HepG2 (cell line): ENCODE results near the gene KRT4. TPM values are rescaled to one million over a fixed set of nuclear protein-coding genes. Genes with fewer than 3 reads are reported as not detected.

Experiments
- ATAC-seq: fragments of 200-7000 bp; cut with Tn5 transposase; 3 replicates; pipeline ENCODE4 v1.9.1; 2020; ENCODE audit warnings: mild to moderate bottlenecking, moderate library complexity
- BruUV-seq: library from RNA; stranded (reverse); fragments of 400-500 nt; replicated peaks from 2 replicates; lab custom pipeline; 2021; lab: Mats Ljungman, UMichigan
- CTCF ChIA-PET: fragments of 300-600 bp; formaldehyde crosslinking; extraction: SDS; loops from one replicate; lab custom pipeline; 2021; ENCODE audit warnings: low total read pairs, inconsistent platforms, low intra/inter-chr PET ratio; lab: Yijun Ruan, JAX
- POLR2A ChIA-PET: fragments of 350-600 bp; sonication (Branson Sonifier 250); formaldehyde crosslinking; loops from one replicate; lab custom pipeline; 2020; ENCODE audit warnings: antibody characterized with exemption, inconsistent platforms; lab: Yijun Ruan, JAX
- DNase-seq: peaks from one replicate; pipeline ENCODE4 v3.0.0-alpha.2; 2015; ENCODE audit warnings: low spot score
- FAIRE-seq: peaks from 3 replicates; lab custom pipeline; 2011; peaks lifted over from hg19 to GRCh38; lab: Jason Lieb, UNC
- H2AFZ ChIP-seq: one replicate; pipeline ENCODE4 v1.6.1; 2011; ENCODE audit warnings: low read length, inconsistent platforms
- H3K27ac ChIP-seq: fragments of 300-600 bp; 3 replicates; pipeline ENCODE4 v1.8.0; 2011; ENCODE audit warnings: mixed run types, mild to moderate bottlenecking, mixed read lengths, low read length, inconsistent platforms; ENCODE audit not compliant: insufficient read depth; ENCODE audit errors: extremely low read length
- H3K27me3 ChIP-seq, 2 experiments: fragments of 200-600 bp in 1 of 2; 2 replicates in 1 of 2; 3 replicates in 1 of 2; pipeline versions ENCODE4 v1.6.0 to v1.8.0; 2011; ENCODE audit warnings: low read length in 2 of 2, mild to moderate bottlenecking in 2 of 2, moderate library complexity in 2 of 2, inconsistent platforms in 1 of 2; ENCODE audit not compliant: insufficient read depth in 2 of 2, control insufficient read depth in 1 of 2
- H3K36me3 ChIP-seq, 2 experiments: fragments of 200-600 bp in 1 of 2; replicated peaks in 1 of 2; 2 replicates in 1 of 2; 3 replicates in 1 of 2; pipeline versions ENCODE4 v1.5.1 to v1.8.0; 2011; ENCODE audit warnings: low read length in 2 of 2, inconsistent platforms in 1 of 2; ENCODE audit not compliant: insufficient read depth in 2 of 2, control insufficient read depth in 1 of 2
- H3K4me1 ChIP-seq: 2 replicates; pipeline ENCODE4 v1.5.1; 2012; ENCODE audit warnings: low read length, inconsistent platforms; ENCODE audit not compliant: insufficient read depth
- H3K4me2 ChIP-seq: 2 replicates; pipeline ENCODE4 v1.6.0; 2011; ENCODE audit warnings: low read depth, low read length, inconsistent platforms
- H3K4me3 ChIP-seq, 3 experiments: fragments of 200-600 bp in 1 of 3; sonication (generic), shearing (Covaris generic) in 1 of 3; replicated peaks in 1 of 3; 2 replicates each; pipeline ENCODE4 v1.5.1; 2011 to 2016; ENCODE audit warnings: low read length in 3 of 3, inconsistent platforms in 2 of 3, low read depth in 2 of 3, mild to moderate bottlenecking in 2 of 3, control low read depth in 1 of 3, mixed read lengths in 1 of 3; ENCODE audit not compliant: insufficient read depth in 1 of 3
- H3K79me2 ChIP-seq: one replicate; pipeline ENCODE4 v1.6.1; 2011; ENCODE audit warnings: low read length, inconsistent platforms; ENCODE audit not compliant: insufficient read depth
- H3K9ac ChIP-seq: 2 replicates; pipeline ENCODE4 v1.6.0; 2011; ENCODE audit warnings: mild to moderate bottlenecking, low read depth, low read length, inconsistent platforms; ENCODE audit not compliant: insufficient read depth
- H3K9me3 ChIP-seq: 2 replicates; pipeline ENCODE4 v1.5.1; 2012; ENCODE audit warnings: mild to moderate bottlenecking, low read length
- H4K20me1 ChIP-seq: 2 replicates; pipeline ENCODE4 v1.6.0; 2011; ENCODE audit warnings: inconsistent platforms, mild to moderate bottlenecking, low read length, moderate library complexity; ENCODE audit not compliant: insufficient read depth
- ATAD3A ChIP-seq: sonication (generic); formaldehyde crosslinking; IDR thresholded peaks from 2 replicates; pipeline ENCODE4 v1.4.0; 2020; ENCODE audit warnings: missing genetic modification reagents
- ATF7 ChIP-seq, 2 experiments: fragments of 450-650 bp in 1 of 2; sonication (generic) in 1 of 2; formaldehyde crosslinking in 1 of 2; IDR thresholded peaks; 2 replicates each; pipeline versions ENCODE4 v1.4.0 to v1.6.1; 2016 to 2020; ENCODE audit warnings: antibody characterized with exemption in 1 of 2, mild to moderate bottlenecking in 1 of 2, missing genetic modification reagents in 1 of 2
- ELF3 ChIP-seq: IDR thresholded peaks from 2 replicates; pipeline ENCODE4 v1.6.1; 2016; ENCODE audit warnings: missing genetic modification reagents, missing compliant biosample characterization
- LCORL ChIP-seq, 2 experiments: fragments of 450-650 bp in 1 of 2; sonication (generic) in 1 of 2; formaldehyde crosslinking in 1 of 2; IDR thresholded peaks; 2 replicates each; pipeline versions ENCODE4 v1.5.0 to v1.6.1; 2017 to 2020; ENCODE audit warnings: antibody characterized with exemption in 1 of 2, missing genetic modification reagents in 1 of 2
- MAFK ChIP-seq, 2 experiments: IDR thresholded peaks in 1 of 2; conservative IDR thresholded peaks in 1 of 2; 2 replicates each; pipeline ENCODE4 v1.6.1; 2011; ENCODE audit warnings: improper control_type of control experiment in 2 of 2, low read length in 2 of 2
- MBD4 ChIP-seq: IDR thresholded peaks from 2 replicates; pipeline ENCODE4 v1.6.1; 2012; ENCODE audit warnings: low read length, inconsistent platforms, borderline replicate concordance
- NFIC ChIP-seq: IDR thresholded peaks from 2 replicates; pipeline ENCODE4 v1.6.1; 2012; ENCODE audit warnings: mild to moderate bottlenecking, low read length, inconsistent platforms
- NFYB ChIP-seq: sonication (generic); formaldehyde crosslinking; IDR thresholded peaks from 2 replicates; pipeline ENCODE4 v1.4.0; 2020; ENCODE audit warnings: missing genetic modification reagents
- NRL ChIP-seq: sonication (generic); formaldehyde crosslinking; IDR thresholded peaks from 2 replicates; pipeline ENCODE4 v1.5.0; 2020; ENCODE audit warnings: missing genetic modification reagents, mild to moderate bottlenecking, moderate library complexity, borderline replicate concordance
- RORA ChIP-seq: sonication (generic); formaldehyde crosslinking; IDR thresholded peaks from 2 replicates; pipeline ENCODE4 v1.5.0; 2020; ENCODE audit warnings: mild to moderate bottlenecking, missing genetic modification reagents, moderate library complexity
- ZKSCAN5 ChIP-seq: sonication (generic); formaldehyde crosslinking; IDR thresholded peaks from 2 replicates; pipeline ENCODE4 v1.5.1; 2020; ENCODE audit warnings: mild to moderate bottlenecking, missing genetic modification reagents
- ZNF256 ChIP-seq: sonication (generic); formaldehyde crosslinking; conservative IDR thresholded peaks from 2 replicates; pipeline ENCODE4 v1.4.0; 2020; ENCODE audit warnings: missing genetic modification reagents
- ZNF577 ChIP-seq: sonication (generic); formaldehyde crosslinking; IDR thresholded peaks from 2 replicates; pipeline ENCODE4 v1.4.0; 2020; ENCODE audit warnings: mild to moderate bottlenecking, low read depth, missing genetic modification reagents, borderline replicate concordance
- ZNF615 ChIP-seq: sonication (generic); formaldehyde crosslinking; IDR thresholded peaks from 2 replicates; pipeline ENCODE4 v1.5.0; 2020; ENCODE audit warnings: mild to moderate bottlenecking, missing genetic modification reagents, borderline replicate concordance
- ZNF616 ChIP-seq: sonication (generic); formaldehyde crosslinking; IDR thresholded peaks from 2 replicates; pipeline ENCODE4 v1.5.0; 2020; ENCODE audit warnings: low read depth, mild to moderate bottlenecking, missing genetic modification reagents
- ZNF644 ChIP-seq: IDR thresholded peaks from 2 replicates; pipeline ENCODE4 v1.6.1; 2016; ENCODE audit warnings: low read depth
- ZNF660 ChIP-seq: sonication (generic); formaldehyde crosslinking; IDR thresholded peaks from 2 replicates; pipeline ENCODE4 v1.5.1; 2020; ENCODE audit warnings: mild to moderate bottlenecking, low read depth, missing genetic modification reagents, borderline replicate concordance
- ZNF770 ChIP-seq: sonication (generic); formaldehyde crosslinking; IDR thresholded peaks from 2 replicates; pipeline ENCODE4 v1.5.0; 2020; ENCODE audit warnings: mild to moderate bottlenecking, missing genetic modification reagents
- ZNF776 ChIP-seq: sonication (generic); formaldehyde crosslinking; IDR thresholded peaks from 2 replicates; pipeline ENCODE4 v1.4.0; 2020; ENCODE audit warnings: mild to moderate bottlenecking, missing genetic modification reagents
- WGBS: methylation state at CpG from one replicate; pipeline ENCODE4 v1.1.6; 2017; ENCODE audit warnings: low lambda C conversion rate; 5-methylcytosine and 5-hydroxymethylcytosine counted together
- in situ Hi-C: cut with HindIII; loops from 2 replicates; pipeline ENCODE4 v1.10.0; 2017; ENCODE audit warnings: low pct_unique_long_range_greater_than_20kb; ENCODE audit not compliant: extremely low pct_ligation_motif_present
- intact Hi-C: fragments of 100-400 bp; cut with micrococcal nuclease; formaldehyde crosslinking; loops from one replicate; pipeline ENCODE4 v1.10.0; 2022; ENCODE audit not compliant: unreplicated experiment
- polyA plus RNA-seq, 8 experiments: library from polyadenylated mRNA; depleted of rRNA in 3 of 8; stranded (reverse) in 7 of 8; unstranded in 1 of 8; fragments of >200 nt; fragmentation: Illumina TruSeq in 4 of 8; extraction: Trizol in 4 of 8; gene quantifications; 2 replicates each; pipeline versions ENCODE4 v1.2.1 to v1.2.3, GENCODE V29; 2011 to 2016; ENCODE audit warnings: low read depth in 4 of 8, missing spikeins in 1 of 8, mixed read lengths in 1 of 8; ENCODE audit not compliant: insufficient read depth in 1 of 8
- total RNA-seq, 5 experiments: library from RNA; depleted of rRNA; stranded (reverse); fragments of >200 nt; fragmentation: Illumina TruSeq; extraction: Trizol; gene quantifications; 2 replicates each; pipeline ENCODE4 v1.2.3, GENCODE V29; 2016; ENCODE audit warnings: low read depth in 1 of 5
- TF ChIP-seq, protein P1 (sequence below): sonication (generic); formaldehyde crosslinking; IDR thresholded peaks from 2 replicates; pipeline ENCODE4 v1.9.0; 2021; ENCODE audit warnings: missing genetic modification reagents, mild to moderate bottlenecking, borderline replicate concordance

The KRT4 gene
- total and polyA plus RNA-seq, 2 of the 13 experiments (the other 11 are each of a cell fraction or from before 2014, with no cell fraction given) = not detected

DNA sequence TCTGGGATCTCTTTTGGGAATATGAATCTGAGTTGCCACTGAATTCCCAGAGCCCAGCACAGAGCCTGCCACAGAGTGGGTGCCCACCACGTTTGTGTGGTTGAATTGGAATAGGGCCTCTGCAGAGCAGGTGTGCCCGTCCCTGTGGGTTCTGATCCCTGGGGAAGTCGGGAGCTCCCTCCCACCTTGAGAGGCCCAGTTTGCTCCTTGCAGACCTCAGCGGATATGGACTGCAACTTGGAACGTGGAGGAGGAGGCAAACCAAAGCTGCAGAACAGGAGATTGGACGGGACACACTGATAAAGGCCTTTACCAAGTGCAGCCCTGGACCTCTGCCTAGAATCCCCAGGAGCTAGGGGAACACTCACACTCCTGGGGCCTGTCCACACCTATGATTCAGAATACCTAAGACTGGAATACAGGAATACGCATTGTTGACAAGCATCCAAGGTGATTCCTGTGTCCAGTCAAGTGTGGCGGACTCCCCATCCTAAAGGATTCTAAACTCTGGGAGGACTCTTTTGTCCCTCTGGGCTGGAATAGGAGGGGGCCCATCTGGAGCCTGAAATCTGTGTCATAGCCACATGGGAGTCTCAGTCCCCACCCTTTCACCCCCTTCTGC lies 39.2 kb downstream of the KRT4 start:
- no peak for ATAC-seq
- in situ Hi-C loops = no loop called here
- no peak for FAIRE-seq

More for the DNA sequence above, 39.2 kb downstream of the KRT4 start:
- peaks cover 0 to 26% of the 10 kb centered on the region in 2 experiments; a peak in 4 of 5 replicates for H3K27me3 ChIP-seq
- 0% methylated on average over 4 of the region's 8 CpGs for WGBS
- no peak for TF ChIP-seq MBD4
- no peak for TF ChIP-seq ZKSCAN5 (CRISPR knock-in tag)
- no peak for TF ChIP-seq ZNF256 (CRISPR knock-in tag)
- TF ChIP-seq ATF7 (IDR thresholded peaks at IDR 0.05) = no peak
- no peak for TF ChIP-seq ATF7 (CRISPR knock-in tag; IDR thresholded peaks at IDR 0.05)
- no peak for TF ChIP-seq ZNF644 (CRISPR knock-in tag)
- no peak for TF ChIP-seq ZNF660 (CRISPR knock-in tag)
- no peak for TF ChIP-seq ZNF616 (CRISPR knock-in tag)
- TF ChIP-seq NFIC = no peak
- no peak for TF ChIP-seq ATAD3A (CRISPR knock-in tag)
- TF ChIP-seq, protein P1, sequence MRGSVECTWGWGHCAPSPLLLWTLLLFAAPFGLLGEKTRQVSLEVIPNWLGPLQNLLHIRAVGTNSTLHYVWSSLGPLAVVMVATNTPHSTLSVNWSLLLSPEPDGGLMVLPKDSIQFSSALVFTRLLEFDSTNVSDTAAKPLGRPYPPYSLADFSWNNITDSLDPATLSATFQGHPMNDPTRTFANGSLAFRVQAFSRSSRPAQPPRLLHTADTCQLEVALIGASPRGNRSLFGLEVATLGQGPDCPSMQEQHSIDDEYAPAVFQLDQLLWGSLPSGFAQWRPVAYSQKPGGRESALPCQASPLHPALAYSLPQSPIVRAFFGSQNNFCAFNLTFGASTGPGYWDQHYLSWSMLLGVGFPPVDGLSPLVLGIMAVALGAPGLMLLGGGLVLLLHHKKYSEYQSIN (CRISPR knock-in tag) = no peak
- no peak for TF ChIP-seq NRL (CRISPR knock-in tag)
- TF ChIP-seq LCORL (IDR thresholded peaks at IDR 0.05) = no peak
- TF ChIP-seq LCORL (CRISPR knock-in tag; IDR thresholded peaks at IDR 0.05) = no peak
- no peak for TF ChIP-seq ZNF577 (CRISPR knock-in tag)
- no peak for TF ChIP-seq ZNF776 (CRISPR knock-in tag)
- no peak for TF ChIP-seq ZNF615 (CRISPR knock-in tag)
- no peak for TF ChIP-seq ELF3 (CRISPR knock-in tag)
- no peak for TF ChIP-seq ZNF770 (CRISPR knock-in tag)
- no peak for TF ChIP-seq NFYB (CRISPR knock-in tag)
- no peak for TF ChIP-seq RORA (CRISPR knock-in tag)
- no peak for TF ChIP-seq MAFK (conservative IDR thresholded peaks at IDR 0.05 in 1 of 2, IDR thresholded peaks at IDR 0.05 in 1 of 2; ENCODE audit: low read length in 2 of 2)
- H3K4me3 ChIP-seq = no peak overlapping the region
- H3K79me2 ChIP-seq = no peaks in the 10 kb centered on the region
- intact Hi-C loops = no loop called here
- ChIA-PET POLR2A (no interaction called here), CTCF (no interaction called here)
- no peak overlapping the region for H3K4me2 ChIP-seq
- no peaks in the 10 kb centered on the region for H3K9me3 ChIP-seq
- no peak overlapping the region for H3K27ac ChIP-seq
- no peaks in the 10 kb centered on the region for H4K20me1 ChIP-seq
- no peak overlapping the region for H3K9ac ChIP-seq
- H3K36me3 ChIP-seq = no peaks in the 10 kb centered on the region
- no peaks in the 10 kb centered on the region for H3K4me1 ChIP-seq
- no TSS peak for BruUV-seq
- DNase-seq = no peak
- no peak overlapping the region for H2AFZ ChIP-seq
